HepG2 (cell line): ENCODE measurements around the gene STX4. TPM values are rescaled to one million over a fixed set of nuclear protein-coding genes. Genes with fewer than 3 reads are reported as not detected.

Experiments
- CENPX ChIP-seq: sonication (generic); formaldehyde crosslinking; IDR thresholded peaks from 2 replicates; pipeline ENCODE4 v1.9.0; 2021; ENCODE audit warnings: mild to moderate bottlenecking, missing genetic modification reagents, moderate library complexity
- FOSL1 ChIP-seq: sonication (generic); formaldehyde crosslinking; IDR thresholded peaks from 2 replicates; pipeline ENCODE4 v1.9.0; 2021; ENCODE audit warnings: missing genetic modification reagents, borderline replicate concordance
- NPAS2 ChIP-seq: sonication (generic); formaldehyde crosslinking; IDR thresholded peaks from 2 replicates; pipeline ENCODE4 v1.8.0; 2022; ENCODE audit warnings: mild to moderate bottlenecking, missing genetic modification reagents, borderline replicate concordance
- NRL ChIP-seq: sonication (generic); formaldehyde crosslinking; IDR thresholded peaks from 2 replicates; pipeline ENCODE4 v1.5.0; 2020; ENCODE audit warnings: missing genetic modification reagents, mild to moderate bottlenecking, moderate library complexity, borderline replicate concordance
- TFE3 ChIP-seq: IDR thresholded peaks from 2 replicates; pipeline ENCODE4 v1.6.1; 2016
- ZNF143 ChIP-seq: sonication (generic); formaldehyde crosslinking; IDR thresholded peaks from 2 replicates; pipeline ENCODE4 v1.4.0; 2020; ENCODE audit warnings: missing genetic modification reagents
- ZNF652 ChIP-seq: IDR thresholded peaks from 2 replicates; pipeline ENCODE4 v1.6.1; 2016; ENCODE audit warnings: low read depth, borderline replicate concordance
- polyA plus RNA-seq, 8 experiments: library from polyadenylated mRNA; depleted of rRNA in 3 of 8; stranded (reverse) in 7 of 8; unstranded in 1 of 8; fragments of >200 nt; fragmentation: Illumina TruSeq in 4 of 8; extraction: Trizol in 4 of 8; gene quantifications; 2 replicates each; pipeline versions ENCODE4 v1.2.1 to v1.2.3, GENCODE V29; 2011 to 2016; ENCODE audit warnings: low read depth in 4 of 8, missing spikeins in 1 of 8, mixed read lengths in 1 of 8; ENCODE audit not compliant: insufficient read depth in 1 of 8
- total RNA-seq, 5 experiments: library from RNA; depleted of rRNA; stranded (reverse); fragments of >200 nt; fragmentation: Illumina TruSeq; extraction: Trizol; gene quantifications; 2 replicates each; pipeline ENCODE4 v1.2.3, GENCODE V29; 2016; ENCODE audit warnings: low read depth in 1 of 5
- TF ChIP-seq, protein P1 (sequence below): sonication (generic); formaldehyde crosslinking; IDR thresholded peaks from 2 replicates; pipeline ENCODE4 v1.5.1; 2020; ENCODE audit warnings: mild to moderate bottlenecking, missing genetic modification reagents, borderline replicate concordance
- TF ChIP-seq, protein P2 (sequence below): sonication (generic); formaldehyde crosslinking; IDR thresholded peaks from 2 replicates; pipeline ENCODE4 v1.4.0; 2020; ENCODE audit warnings: mild to moderate bottlenecking, missing genetic modification reagents
- TF ChIP-seq, protein P3 (sequence below): sonication (generic); formaldehyde crosslinking; IDR thresholded peaks from 2 replicates; pipeline ENCODE4 v1.4.0; 2020; ENCODE audit warnings: low read depth, mild to moderate bottlenecking, missing genetic modification reagents
- TF ChIP-seq, protein P4 (sequence below): sonication (generic); formaldehyde crosslinking; IDR thresholded peaks from 2 replicates; pipeline ENCODE4 v1.5.0; 2020; ENCODE audit warnings: missing genetic modification reagents

STX4 gene
- total and polyA plus RNA-seq, 2 of the 13 experiments (the other 11 are each of a cell fraction or from before 2014, with no cell fraction given): 29.2 to 34.6 TPM

GRCh38 chr16:30984669-30985400, 48.5 kb upstream of the STX4 start, which contains the start of gene HSD3B7 (continued):
- TF ChIP-seq, protein P1, sequence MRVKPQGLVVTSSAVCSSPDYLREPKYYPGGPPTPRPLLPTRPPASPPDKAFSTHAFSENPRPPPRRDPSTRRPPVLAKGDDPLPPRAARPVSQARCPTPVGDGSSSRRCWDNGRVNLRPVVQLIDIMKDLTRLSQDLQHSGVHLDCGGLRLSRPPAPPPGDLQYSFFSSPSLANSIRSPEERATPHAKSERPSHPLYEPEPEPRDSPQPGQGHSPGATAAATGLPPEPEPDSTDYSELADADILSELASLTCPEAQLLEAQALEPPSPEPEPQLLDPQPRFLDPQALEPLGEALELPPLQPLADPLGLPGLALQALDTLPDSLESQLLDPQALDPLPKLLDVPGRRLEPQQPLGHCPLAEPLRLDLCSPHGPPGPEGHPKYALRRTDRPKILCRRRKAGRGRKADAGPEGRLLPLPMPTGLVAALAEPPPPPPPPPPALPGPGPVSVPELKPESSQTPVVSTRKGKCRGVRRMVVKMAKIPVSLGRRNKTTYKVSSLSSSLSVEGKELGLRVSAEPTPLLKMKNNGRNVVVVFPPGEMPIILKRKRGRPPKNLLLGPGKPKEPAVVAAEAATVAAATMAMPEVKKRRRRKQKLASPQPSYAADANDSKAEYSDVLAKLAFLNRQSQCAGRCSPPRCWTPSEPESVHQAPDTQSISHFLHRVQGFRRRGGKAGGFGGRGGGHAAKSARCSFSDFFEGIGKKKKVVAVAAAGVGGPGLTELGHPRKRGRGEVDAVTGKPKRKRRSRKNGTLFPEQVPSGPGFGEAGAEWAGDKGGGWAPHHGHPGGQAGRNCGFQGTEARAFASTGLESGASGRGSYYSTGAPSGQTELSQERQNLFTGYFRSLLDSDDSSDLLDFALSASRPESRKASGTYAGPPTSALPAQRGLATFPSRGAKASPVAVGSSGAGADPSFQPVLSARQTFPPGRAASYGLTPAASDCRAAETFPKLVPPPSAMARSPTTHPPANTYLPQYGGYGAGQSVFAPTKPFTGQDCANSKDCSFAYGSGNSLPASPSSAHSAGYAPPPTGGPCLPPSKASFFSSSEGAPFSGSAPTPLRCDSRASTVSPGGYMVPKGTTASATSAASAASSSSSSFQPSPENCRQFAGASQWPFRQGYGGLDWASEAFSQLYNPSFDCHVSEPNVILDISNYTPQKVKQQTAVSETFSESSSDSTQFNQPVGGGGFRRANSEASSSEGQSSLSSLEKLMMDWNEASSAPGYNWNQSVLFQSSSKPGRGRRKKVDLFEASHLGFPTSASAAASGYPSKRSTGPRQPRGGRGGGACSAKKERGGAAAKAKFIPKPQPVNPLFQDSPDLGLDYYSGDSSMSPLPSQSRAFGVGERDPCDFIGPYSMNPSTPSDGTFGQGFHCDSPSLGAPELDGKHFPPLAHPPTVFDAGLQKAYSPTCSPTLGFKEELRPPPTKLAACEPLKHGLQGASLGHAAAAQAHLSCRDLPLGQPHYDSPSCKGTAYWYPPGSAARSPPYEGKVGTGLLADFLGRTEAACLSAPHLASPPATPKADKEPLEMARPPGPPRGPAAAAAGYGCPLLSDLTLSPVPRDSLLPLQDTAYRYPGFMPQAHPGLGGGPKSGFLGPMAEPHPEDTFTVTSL: no peak
- no peak for TF ChIP-seq NPAS2 (CRISPR knock-in tag)
- no peak for TF ChIP-seq ZNF652 (CRISPR knock-in tag)
- no peak for TF ChIP-seq ZNF143
- TF ChIP-seq CENPX (CRISPR knock-in tag): no peak
- TF ChIP-seq, protein P2, sequence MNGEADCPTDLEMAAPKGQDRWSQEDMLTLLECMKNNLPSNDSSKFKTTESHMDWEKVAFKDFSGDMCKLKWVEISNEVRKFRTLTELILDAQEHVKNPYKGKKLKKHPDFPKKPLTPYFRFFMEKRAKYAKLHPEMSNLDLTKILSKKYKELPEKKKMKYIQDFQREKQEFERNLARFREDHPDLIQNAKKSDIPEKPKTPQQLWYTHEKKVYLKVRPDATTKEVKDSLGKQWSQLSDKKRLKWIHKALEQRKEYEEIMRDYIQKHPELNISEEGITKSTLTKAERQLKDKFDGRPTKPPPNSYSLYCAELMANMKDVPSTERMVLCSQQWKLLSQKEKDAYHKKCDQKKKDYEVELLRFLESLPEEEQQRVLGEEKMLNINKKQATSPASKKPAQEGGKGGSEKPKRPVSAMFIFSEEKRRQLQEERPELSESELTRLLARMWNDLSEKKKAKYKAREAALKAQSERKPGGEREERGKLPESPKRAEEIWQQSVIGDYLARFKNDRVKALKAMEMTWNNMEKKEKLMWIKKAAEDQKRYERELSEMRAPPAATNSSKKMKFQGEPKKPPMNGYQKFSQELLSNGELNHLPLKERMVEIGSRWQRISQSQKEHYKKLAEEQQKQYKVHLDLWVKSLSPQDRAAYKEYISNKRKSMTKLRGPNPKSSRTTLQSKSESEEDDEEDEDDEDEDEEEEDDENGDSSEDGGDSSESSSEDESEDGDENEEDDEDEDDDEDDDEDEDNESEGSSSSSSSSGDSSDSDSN (CRISPR knock-in tag): no peak; the same call in 1 of the 2 replicates
- TF ChIP-seq, protein P3, sequence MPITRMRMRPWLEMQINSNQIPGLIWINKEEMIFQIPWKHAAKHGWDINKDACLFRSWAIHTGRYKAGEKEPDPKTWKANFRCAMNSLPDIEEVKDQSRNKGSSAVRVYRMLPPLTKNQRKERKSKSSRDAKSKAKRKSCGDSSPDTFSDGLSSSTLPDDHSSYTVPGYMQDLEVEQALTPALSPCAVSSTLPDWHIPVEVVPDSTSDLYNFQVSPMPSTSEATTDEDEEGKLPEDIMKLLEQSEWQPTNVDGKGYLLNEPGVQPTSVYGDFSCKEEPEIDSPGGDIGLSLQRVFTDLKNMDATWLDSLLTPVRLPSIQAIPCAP (CRISPR knock-in tag): 0 out of 2 replicates have a peak, but pooled peaks have one; percentile 29
- TF ChIP-seq, protein P4, sequence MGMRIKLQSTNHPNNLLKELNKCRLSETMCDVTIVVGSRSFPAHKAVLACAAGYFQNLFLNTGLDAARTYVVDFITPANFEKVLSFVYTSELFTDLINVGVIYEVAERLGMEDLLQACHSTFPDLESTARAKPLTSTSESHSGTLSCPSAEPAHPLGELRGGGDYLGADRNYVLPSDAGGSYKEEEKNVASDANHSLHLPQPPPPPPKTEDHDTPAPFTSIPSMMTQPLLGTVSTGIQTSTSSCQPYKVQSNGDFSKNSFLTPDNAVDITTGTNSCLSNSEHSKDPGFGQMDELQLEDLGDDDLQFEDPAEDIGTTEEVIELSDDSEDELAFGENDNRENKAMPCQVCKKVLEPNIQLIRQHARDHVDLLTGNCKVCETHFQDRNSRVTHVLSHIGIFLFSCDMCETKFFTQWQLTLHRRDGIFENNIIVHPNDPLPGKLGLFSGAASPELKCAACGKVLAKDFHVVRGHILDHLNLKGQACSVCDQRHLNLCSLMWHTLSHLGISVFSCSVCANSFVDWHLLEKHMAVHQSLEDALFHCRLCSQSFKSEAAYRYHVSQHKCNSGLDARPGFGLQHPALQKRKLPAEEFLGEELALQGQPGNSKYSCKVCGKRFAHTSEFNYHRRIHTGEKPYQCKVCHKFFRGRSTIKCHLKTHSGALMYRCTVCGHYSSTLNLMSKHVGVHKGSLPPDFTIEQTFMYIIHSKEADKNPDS (CRISPR knock-in tag): no peak
- TF ChIP-seq FOSL1 (CRISPR knock-in tag): no peak
- peak; percentile 46; the same call in 1 of the 2 replicates for TF ChIP-seq TFE3 (CRISPR knock-in tag)
- no peak for TF ChIP-seq NRL
